ENCODE measurements around the gene KRTAP10-6.
"Not testable (repeated sequence)": the region's sequence is repeated elsewhere in the genome, so short reads cannot be mapped to it uniquely, and the experiment has no call there.

KRTAP10-6 gene

GRCh38 chr21:44592446-44593311, at the start of gene KRTAP10-6:
TSS of gene KRTAP10-6 (minus strand) at chr21:44592505. CDS start at chr21:44592484, 21 bp downstream.
- no peak within 1 kb of the TSS for H3K4me3 ChIP-seq (ENCODE audit: low read depth, low read length)
- no peak for DNase-seq (ENCODE audit: low read depth)

GRCh38 chr21:44640761-44641160, 48.5 kb upstream of the KRTAP10-6 start:
- no peak for DNase-seq (ENCODE audit: low read depth)
- no peak overlapping the region for H3K4me3 ChIP-seq (ENCODE audit: low read depth, low read length)

GRCh38 chr21:44639331-44639655, 47.0 kb upstream of the KRTAP10-6 start:
- no peak overlapping the region for H3K4me3 ChIP-seq (ENCODE audit: low read depth, low read length)
- no peak for DNase-seq (ENCODE audit: low read depth)

DNA sequence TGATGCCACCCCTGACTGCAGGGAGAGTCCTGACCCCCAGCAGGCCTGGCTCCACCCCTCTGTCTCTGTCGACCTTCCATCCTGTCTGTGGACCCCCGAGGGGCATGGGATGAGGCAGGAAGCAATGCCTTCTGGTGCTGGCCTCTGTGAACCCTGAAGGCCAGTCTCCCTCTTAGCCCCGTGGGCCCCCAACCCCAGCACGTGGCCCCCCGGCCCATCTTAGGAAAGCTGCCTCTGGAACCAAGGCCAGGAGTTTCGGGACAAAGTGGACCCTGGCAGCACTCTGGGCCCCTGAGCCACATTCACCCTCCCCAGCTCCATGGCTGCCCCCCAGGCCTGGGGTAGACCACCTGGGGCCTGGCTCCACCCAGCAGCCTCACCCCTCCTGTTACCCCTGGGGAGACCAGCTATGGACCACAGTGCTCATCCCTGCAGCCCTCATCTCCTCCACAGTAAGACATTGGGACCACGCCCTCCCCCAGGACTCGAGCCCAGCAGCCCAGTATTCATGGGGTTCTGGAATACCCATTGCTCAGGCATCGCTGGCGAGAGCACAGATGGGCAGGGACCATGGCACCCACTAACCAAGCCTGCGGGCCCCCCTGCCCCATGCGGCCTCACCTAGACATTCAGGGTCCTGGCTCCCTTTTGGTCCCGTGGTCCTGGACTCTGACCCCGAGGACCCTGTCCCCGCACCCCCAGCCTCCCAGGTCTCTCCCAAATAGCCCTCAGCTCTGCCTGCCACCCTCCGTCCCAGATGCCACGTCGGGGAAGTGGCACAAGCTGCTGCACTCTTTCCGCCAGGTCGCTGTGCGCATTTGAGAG, 46.4 kb upstream of the KRTAP10-6 start:
- H3K4me3 ChIP-seq (ENCODE audit: low read depth, low read length); DNase-seq (ENCODE audit: low read depth): not testable (repeated sequence)

DNA sequence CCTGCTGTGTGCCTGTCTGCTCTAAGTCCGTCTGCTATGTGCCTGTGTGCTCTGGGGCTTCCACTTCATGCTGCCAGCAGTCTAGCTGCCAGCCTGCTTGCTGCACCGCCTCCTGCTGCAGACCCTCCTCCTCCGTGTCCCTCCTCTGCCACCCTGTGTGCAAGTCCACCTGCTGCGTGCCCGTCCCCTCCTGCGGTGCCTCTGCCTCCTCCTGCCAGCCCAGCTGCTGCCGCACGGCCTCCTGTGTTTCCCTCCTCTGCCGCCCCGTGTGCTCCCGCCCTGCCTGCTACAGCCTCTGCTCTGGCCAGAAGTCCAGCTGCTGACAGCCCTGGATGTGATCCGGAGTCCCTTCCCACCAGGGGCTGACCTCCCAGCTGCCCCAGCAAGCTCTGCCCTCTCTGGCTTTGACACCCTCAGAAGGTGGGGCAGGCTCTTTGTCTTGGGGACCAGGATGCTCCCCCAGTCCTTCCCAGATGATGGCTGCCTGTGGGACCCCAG, 45.6 kb upstream of the KRTAP10-6 start:
- H3K4me3 ChIP-seq (ENCODE audit: low read depth, low read length); DNase-seq (ENCODE audit: low read depth): not testable (repeated sequence)

DNA sequence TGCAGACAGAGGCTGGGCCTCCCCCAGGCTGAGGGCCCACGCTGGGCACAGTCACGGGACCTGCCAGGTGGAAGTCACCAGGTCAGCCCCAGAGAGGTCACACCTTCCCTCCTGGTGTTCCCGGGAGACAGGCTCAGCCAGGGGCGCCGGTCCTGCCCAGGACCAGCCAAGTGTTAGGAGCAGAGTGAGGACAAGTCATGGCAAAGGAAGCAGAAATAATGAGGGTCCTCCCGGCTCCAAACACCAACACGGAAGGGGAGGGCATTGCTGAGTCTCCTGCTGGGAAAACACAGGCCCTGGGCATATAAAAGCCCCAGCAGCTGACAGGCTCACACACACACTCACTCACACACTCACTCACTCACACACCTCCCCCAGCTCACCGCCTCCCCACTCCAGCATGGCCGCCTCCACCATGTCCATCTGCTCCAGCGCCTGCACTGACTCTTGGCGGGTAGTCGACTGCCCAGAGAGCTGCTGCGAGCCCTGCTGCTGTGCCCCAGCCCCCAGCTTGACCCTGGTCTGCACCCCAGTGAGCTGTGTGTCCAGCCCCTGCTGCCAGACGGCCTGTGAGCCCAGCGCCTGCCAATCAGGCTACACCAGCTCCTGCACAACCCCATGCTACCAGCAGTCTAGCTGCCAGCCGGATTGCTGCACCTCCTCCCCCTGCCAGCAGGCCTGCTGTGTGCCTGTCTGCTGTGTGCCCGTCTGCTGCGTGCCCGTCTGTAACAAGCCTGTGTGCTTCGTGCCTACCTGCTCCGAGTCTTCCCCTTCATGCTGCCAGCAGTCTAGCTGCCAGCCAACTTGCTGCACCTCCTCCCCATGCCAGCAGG, 44.9 kb upstream of the KRTAP10-6 start, which contains the start of gene KRTAP10-10:
Gene KRTAP10-10, plus strand, starts transcription at position 339 of the 833 bp plus-strand sequence. Its CDS starts 62 bp downstream, at position 401.
- DNase-seq (ENCODE audit: low read depth), result no peak

DNA sequence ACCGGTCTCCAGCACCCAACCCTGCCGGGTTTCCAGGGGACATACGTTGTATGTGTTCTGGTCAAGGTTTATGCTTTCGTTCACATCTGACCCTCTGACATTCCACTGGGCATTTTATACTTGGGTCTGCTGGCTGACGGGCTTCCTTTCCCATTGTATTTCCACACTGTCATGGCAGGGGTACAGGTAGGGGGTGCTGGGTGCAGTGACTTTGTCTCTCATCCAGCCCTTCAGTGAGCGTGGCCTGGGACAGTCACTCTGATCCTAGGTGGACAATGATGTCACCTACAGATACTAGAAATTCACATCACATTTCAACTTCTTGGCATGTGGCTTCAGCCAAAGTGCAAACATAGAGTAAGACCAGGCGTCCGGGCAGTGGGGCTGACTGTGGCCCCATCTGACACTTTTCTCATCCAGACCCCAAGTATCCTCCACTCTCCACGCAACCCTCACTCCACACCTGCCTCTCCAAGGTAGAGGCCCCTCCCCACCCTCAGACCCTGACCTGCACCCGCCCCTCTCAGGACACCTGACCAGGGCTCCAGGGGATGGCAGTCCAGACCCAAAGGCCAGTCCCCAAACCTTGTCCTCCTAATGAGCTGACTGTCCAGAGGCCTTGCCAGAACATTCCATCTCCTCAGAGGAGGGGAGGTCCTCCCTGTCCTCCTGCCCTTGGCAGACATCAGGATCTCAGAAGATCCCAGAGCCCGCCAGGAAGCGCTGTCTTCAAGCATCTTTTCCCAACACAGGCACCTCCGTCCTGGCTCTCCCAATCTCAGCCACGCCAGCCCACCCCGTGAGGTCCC, 44.1 kb upstream of the KRTAP10-6 start:
- H3K4me3 ChIP-seq (ENCODE audit: low read depth, low read length), result no peak overlapping the region
- no peak for DNase-seq (ENCODE audit: low read depth)

More for the DNA sequence above, 44.9 kb upstream of the KRTAP10-6 start, which contains the start of gene KRTAP10-10:
- H3K4me3 ChIP-seq (ENCODE audit: low read depth, low read length), result no peak within 1 kb of the TSS

- DNase-seq (ENCODE audit: low read depth), result no peak
- H3K4me3 ChIP-seq (ENCODE audit: low read depth, low read length), result no peak overlapping the region
Measured at GRCh38 chr21:44632067-44632466, 39.8 kb upstream of the KRTAP10-6 start.

GRCh38 chr21:44630440-44630839, 38.1 kb upstream of the KRTAP10-6 start:
- H3K4me3 ChIP-seq (ENCODE audit: low read depth, low read length), result no peak overlapping the region
- no peak for DNase-seq (ENCODE audit: low read depth)

DNA sequence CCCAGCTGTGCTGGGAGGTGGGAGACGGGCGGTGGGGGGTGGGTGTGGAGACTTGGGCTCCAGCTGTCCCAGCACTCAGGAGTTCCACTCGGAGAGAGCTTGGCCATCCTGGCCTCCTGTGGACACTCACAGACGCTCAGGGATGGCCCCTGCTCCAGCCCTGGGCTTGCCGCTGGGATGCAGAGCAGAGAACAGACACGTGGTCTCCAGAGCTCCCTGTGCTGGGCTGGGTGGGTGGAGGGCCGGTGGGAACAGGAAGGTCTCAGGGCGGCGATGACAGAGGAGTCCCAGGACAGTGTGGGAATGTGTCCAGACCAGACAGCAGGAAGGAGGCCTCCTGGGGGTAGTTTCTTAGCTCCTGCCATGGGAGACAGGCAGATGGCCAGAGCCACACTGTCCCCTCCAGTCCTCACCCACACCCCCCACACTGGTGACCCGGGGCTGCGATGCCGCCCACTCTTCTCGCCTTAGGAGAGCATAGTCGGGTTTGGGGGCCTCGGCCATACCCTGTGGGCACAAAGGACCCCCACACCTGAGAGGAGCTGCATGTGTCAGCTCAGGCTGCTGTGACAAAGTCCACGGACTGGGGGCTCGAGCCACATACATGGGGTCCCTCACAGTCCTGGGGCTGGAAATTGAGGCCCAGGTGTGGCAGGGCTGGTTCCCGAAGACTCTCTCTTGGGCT, 36.5 kb upstream of the KRTAP10-6 start:
- H3K4me3 ChIP-seq (ENCODE audit: low read depth, low read length), result no peak overlapping the region
- no peak for DNase-seq (ENCODE audit: low read depth)

- H3K4me3 ChIP-seq (ENCODE audit: low read depth, low read length); DNase-seq (ENCODE audit: low read depth): not testable (repeated sequence)
Measured at GRCh38 chr21:44627831-44628233, 35.5 kb upstream of the KRTAP10-6 start.

DNA sequence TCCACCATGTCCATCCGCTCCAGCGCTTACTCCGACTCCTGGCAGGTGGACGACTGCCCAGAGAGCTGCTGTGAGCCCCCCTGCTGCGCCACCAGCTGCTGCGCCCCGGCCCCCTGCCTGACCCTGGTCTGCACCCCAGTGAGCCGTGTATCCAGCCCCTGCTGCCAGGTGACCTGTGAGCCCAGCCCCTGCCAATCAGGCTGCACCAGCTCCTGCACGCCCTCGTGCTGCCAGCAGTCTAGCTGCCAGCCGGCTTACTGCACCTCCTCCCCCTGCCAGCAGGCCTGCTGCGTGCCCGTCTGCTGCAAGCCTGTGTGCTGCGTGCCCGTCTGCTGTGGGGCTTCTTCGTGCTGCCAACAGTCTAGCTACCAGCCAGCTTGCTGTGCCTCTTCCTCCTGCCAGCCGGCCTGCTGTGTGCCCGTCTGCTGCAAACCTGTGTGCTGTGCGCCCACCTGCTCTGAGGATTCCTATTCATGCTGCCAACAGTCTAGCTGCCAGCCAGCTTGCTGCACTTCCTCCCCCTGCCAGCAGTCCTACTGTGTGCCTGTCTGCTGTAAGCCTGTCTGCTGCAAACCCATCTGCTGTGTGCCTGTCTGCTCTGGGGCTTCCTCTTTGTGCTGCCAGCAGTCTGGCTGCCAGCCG, 35.0 kb upstream of the KRTAP10-6 start:
- not testable (repeated sequence) for H3K4me3 ChIP-seq (ENCODE audit: low read depth, low read length); DNase-seq (ENCODE audit: low read depth)

GRCh38 chr21:44626673-44627143, 34.4 kb upstream of the KRTAP10-6 start, which contains the start of gene KRTAP10-9:
TSS of gene KRTAP10-9 (plus strand) at chr21:44627093. CDS start at chr21:44627172, 79 bp downstream.
- H3K4me3 ChIP-seq (ENCODE audit: low read depth, low read length), result no peak within 1 kb of the TSS
- DNase-seq (ENCODE audit: low read depth), result no peak

- no peak for DNase-seq (ENCODE audit: low read depth)
- H3K4me3 ChIP-seq (ENCODE audit: low read depth, low read length), result no peak overlapping the region
Measured at GRCh38 chr21:44626262-44626661, 34.0 kb upstream of the KRTAP10-6 start.

DNA sequence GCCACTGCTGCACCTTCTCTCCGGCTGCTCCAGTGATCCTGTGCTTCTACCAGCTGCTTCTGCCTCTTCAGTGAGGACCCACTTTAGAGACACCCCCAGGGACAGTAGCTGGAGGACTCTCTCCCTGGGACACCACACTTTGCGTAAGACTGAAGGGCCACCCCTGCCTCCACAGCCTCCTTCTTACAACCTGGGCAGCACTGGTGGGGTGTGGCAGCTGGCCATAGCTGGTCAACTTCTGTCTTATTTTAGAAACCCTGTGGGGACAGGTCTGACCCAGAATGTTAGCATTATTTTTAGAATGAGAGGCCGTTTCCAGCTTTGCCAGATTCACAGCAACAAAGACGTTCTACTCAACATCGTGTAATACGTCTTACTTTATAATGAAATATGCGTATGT, 33.5 kb upstream of the KRTAP10-6 start:
- H3K4me3 ChIP-seq (ENCODE audit: low read depth, low read length), result no peak overlapping the region
- DNase-seq (ENCODE audit: low read depth), result no peak

DNA sequence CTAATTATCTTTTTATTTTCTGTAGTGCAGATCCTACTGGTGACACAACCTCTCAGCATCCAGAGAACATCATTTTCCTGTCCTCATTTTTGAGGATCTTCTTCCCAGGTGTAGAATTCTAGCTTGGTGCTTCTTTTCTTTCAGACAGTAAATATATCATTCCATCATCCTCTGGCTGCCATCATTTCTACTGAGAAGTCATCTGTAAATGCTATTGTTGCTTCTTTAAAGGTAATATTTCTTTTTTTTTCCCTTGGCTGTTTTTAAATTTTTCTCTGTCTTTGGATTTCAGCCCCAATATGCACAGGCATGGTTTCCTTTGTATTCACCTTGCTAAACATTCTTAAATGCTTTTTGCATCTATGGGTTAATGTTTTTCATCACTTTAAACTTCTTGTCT, 31.3 kb upstream of the KRTAP10-6 start:
- no peak overlapping the region for H3K4me3 ChIP-seq (ENCODE audit: low read depth, low read length)
- no peak for DNase-seq (ENCODE audit: low read depth)

- DNase-seq (ENCODE audit: low read depth), result no peak
- no peak overlapping the region for H3K4me3 ChIP-seq (ENCODE audit: low read depth, low read length)
Measured at GRCh38 chr21:44619886-44620285, 27.6 kb upstream of the KRTAP10-6 start.
